K562 (cell line): ENCODE measurements around the gene GIT2. TPM values are rescaled to one million over a fixed set of nuclear protein-coding genes. Genes with fewer than 3 reads are reported as not detected.

Source experiments
- CEBPB ChIP-seq: fragments of 450-650 bp; IDR thresholded peaks from 2 replicates; pipeline ENCODE4 v1.6.1; 2016; ENCODE audit warnings: missing genetic modification characterization, missing compliant biosample characterization
- E4F1 ChIP-seq: fragments of 250-450 bp; sonication (Bioruptor Pico); IDR thresholded peaks from 2 replicates; pipeline ENCODE4 v1.5.0; 2021; ENCODE audit warnings: mild to moderate bottlenecking, borderline replicate concordance
- HCFC1 ChIP-seq: IDR thresholded peaks from 2 replicates; pipeline ENCODE4 v1.6.1; 2012; ENCODE audit warnings: low read depth, low read length, improper control_type of control experiment
- HOMEZ ChIP-seq: fragments of 250-450 bp; sonication (Bioruptor Pico); IDR thresholded peaks from 2 replicates; pipeline ENCODE4 v1.4.0; 2020; ENCODE audit warnings: mild to moderate bottlenecking, moderate library complexity
- MEF2D ChIP-seq: conservative IDR thresholded peaks from 2 replicates; pipeline ENCODE4 v1.6.1; 2016; ENCODE audit warnings: low read depth, missing genetic modification characterization, missing compliant biosample characterization
- PHB ChIP-seq: fragments of 250-450 bp; sonication (Bioruptor Pico); IDR thresholded peaks from 2 replicates; pipeline ENCODE4 v1.5.0; 2021
- PPARD ChIP-seq: fragments of 250-450 bp; sonication (Bioruptor Pico); IDR thresholded peaks from 2 replicates; pipeline ENCODE4 v1.8.0; 2022; ENCODE audit warnings: inconsistent platforms, mild to moderate bottlenecking, moderate library complexity
- SMAD1 ChIP-seq: fragments of 150-350 bp; IDR thresholded peaks from 2 replicates; pipeline ENCODE4 v1.6.1; 2014; ENCODE audit warnings: low read length, low read depth; ENCODE audit not compliant: partially characterized antibody
- SREBF1 ChIP-seq: fragments of 150-350 bp; IDR thresholded peaks from 2 replicates; pipeline ENCODE4 v1.6.1; 2014; ENCODE audit warnings: antibody characterized with exemption, low read depth, low read length, borderline replicate concordance
- YBX1 ChIP-seq: fragments of 450-650 bp; IDR thresholded peaks from 2 replicates; pipeline ENCODE4 v1.7.1; 2016; ENCODE audit warnings: mild to moderate bottlenecking
- ZFP91 ChIP-seq: sonication (generic); formaldehyde crosslinking; IDR thresholded peaks from 2 replicates; pipeline ENCODE4 v1.8.0; 2022; ENCODE audit warnings: mild to moderate bottlenecking, missing genetic modification reagents
- ZFPM2 ChIP-seq: fragments of 250-450 bp; sonication (Bioruptor Pico); IDR thresholded peaks from 2 replicates; pipeline ENCODE4 v1.5.1; 2022; ENCODE audit warnings: mild to moderate bottlenecking
- ZNF165 ChIP-seq: fragments of 250-450 bp; sonication (Bioruptor Pico); IDR thresholded peaks from 2 replicates; pipeline ENCODE4 v1.4.0; 2020; ENCODE audit warnings: borderline replicate concordance
- ZNF184 ChIP-seq: sonication (generic); formaldehyde crosslinking; IDR thresholded peaks from 2 replicates; pipeline ENCODE4 v1.5.0; 2020; ENCODE audit warnings: missing genetic modification reagents
- polyA plus RNA-seq, 8 experiments: library from polyadenylated mRNA; depleted of rRNA in 4 of 8; stranded (reverse) in 5 of 8; unstranded in 3 of 8; fragments of >200 nt; fragmentation: Nextera tagmentation in 2 of 8; fragmentation: Illumina TruSeq in 1 of 8; extraction: Ambion mirVana in 2 of 8; extraction: Trizol in 1 of 8; gene quantifications; 2 replicates each; pipeline versions ENCODE4 v1.2.1 to v1.2.3, GENCODE V29; 2011 to 2014; ENCODE audit warnings: inconsistent platforms in 1 of 8, missing spikeins in 1 of 8
- total RNA-seq, 7 experiments: library from RNA; depleted of rRNA in 6 of 7; stranded (reverse); fragments of >200 nt in 6 of 7; fragmentation: Illumina TruSeq in 2 of 7; extraction: Trizol in 2 of 7; gene quantifications; 2 replicates each; pipeline versions ENCODE4 v1.2.1 to v1.2.3, GENCODE V29; 2011 to 2021; ENCODE audit warnings: low replicate concordance in 1 of 7
- TF ChIP-seq, protein P1 (sequence below), 2 experiments: fragments of 450-650 bp in 1 of 2; sonication (generic) in 1 of 2; formaldehyde crosslinking in 1 of 2; IDR thresholded peaks in 1 of 2; conservative IDR thresholded peaks in 1 of 2; 2 replicates each; pipeline versions ENCODE4 v1.6.1 to v1.8.1; 2016 to 2023; ENCODE audit warnings: mild to moderate bottlenecking in 2 of 2, moderate library complexity in 2 of 2, inconsistent platforms in 1 of 2, missing genetic modification reagents in 1 of 2
- TF ChIP-seq, protein P2 (sequence below): fragments of 250-450 bp; sonication (Bioruptor Pico); IDR thresholded peaks from 2 replicates; pipeline ENCODE4 v1.8.0; 2021; ENCODE audit warnings: moderate library complexity, mild to moderate bottlenecking, inconsistent platforms
- TF ChIP-seq, protein P3 (sequence below): IDR thresholded peaks from 2 replicates; pipeline ENCODE4 v1.6.1; 2011; ENCODE audit warnings: borderline replicate concordance, low read depth, mild to moderate bottlenecking, moderate library complexity, low read length; ENCODE audit not compliant: insufficient read depth, poor library complexity, severe bottlenecking

The GIT2 gene
- total and polyA plus RNA-seq, 9 of the 15 experiments (the other 6 are each of a cell fraction or from before 2014, with no cell fraction given), result 4.0 to 30.4 (median 23.5) TPM

- TF ChIP-seq ZFP91 (CRISPR knock-in tag) (no peak), ZNF165 (CRISPR knock-in tag) (no peak), YBX1 (no peak), E4F1 (CRISPR knock-in tag) (no peak), ZNF184 (CRISPR knock-in tag) (no peak), HCFC1 (peak; percentile 72), PPARD (CRISPR knock-in tag) (no peak), ZFPM2 (CRISPR knock-in tag) (no peak), CEBPB (tag) (no peak), PHB (no peak), HOMEZ (CRISPR knock-in tag) (no peak), SREBF1 (no peak), SMAD1 (no peak), MEF2D (tag) (no peak)
- TF ChIP-seq, protein P1, sequence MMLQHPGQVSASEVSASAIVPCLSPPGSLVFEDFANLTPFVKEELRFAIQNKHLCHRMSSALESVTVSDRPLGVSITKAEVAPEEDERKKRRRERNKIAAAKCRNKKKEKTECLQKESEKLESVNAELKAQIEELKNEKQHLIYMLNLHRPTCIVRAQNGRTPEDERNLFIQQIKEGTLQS (IDR thresholded peaks at IDR 0.05), result no peak
- TF ChIP-seq, protein P1 (CRISPR knock-in tag; conservative IDR thresholded peaks at IDR 0.05), result no peak
- TF ChIP-seq, protein P2, sequence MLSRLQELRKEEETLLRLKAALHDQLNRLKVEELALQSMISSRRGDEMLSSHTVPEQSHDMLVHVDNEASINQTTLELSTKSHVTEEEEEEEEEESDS (CRISPR knock-in tag), result no peak
- TF ChIP-seq, protein P3, sequence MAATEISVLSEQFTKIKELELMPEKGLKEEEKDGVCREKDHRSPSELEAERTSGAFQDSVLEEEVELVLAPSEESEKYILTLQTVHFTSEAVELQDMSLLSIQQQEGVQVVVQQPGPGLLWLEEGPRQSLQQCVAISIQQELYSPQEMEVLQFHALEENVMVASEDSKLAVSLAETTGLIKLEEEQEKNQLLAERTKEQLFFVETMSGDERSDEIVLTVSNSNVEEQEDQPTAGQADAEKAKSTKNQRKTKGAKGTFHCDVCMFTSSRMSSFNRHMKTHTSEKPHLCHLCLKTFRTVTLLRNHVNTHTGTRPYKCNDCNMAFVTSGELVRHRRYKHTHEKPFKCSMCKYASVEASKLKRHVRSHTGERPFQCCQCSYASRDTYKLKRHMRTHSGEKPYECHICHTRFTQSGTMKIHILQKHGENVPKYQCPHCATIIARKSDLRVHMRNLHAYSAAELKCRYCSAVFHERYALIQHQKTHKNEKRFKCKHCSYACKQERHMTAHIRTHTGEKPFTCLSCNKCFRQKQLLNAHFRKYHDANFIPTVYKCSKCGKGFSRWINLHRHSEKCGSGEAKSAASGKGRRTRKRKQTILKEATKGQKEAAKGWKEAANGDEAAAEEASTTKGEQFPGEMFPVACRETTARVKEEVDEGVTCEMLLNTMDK, result peak; percentile 85
These were observed 115.9 kb downstream of the GIT2 start, which contains the start of gene GLTP (continued) for GRCh38 chr12:109880043-109880931.
